HL-60/S4 (cell line): ENCODE data around the gene FAM13A.
"Not testable (repeated sequence)": the region's sequence is repeated elsewhere in the genome, so short reads cannot be mapped to it uniquely, and the experiment has no call there.

Experiments used
- in situ Hi-C: fragments of 300-500 bp; cut with MboI; formaldehyde crosslinking; loops from 2 replicates; pipeline ENCODE4 v1.14.3; 2022; ENCODE audit warnings: low sequenced_read_pairs

Gene FAM13A

GRCh38 chr4:88860586-88860985, 196.4 kb downstream of the FAM13A start:
- in situ Hi-C loops, result no loop called here

GRCh38 chr4:88859191-88859812, 197.7 kb downstream of the FAM13A start:
- in situ Hi-C loops, result no loop called here

- in situ Hi-C loops, result no loop called here
These were observed 198.2 kb downstream of the FAM13A start for GRCh38 chr4:88858752-88859151.

- in situ Hi-C loops, result no loop called here
These were observed 199.4 kb downstream of the FAM13A start for GRCh38 chr4:88857588-88857987.

- in situ Hi-C loops, result no loop called here
These were observed 202.5 kb downstream of the FAM13A start for GRCh38 chr4:88854481-88854880.

- in situ Hi-C loops, result not testable (repeated sequence)
These were observed 203.4 kb downstream of the FAM13A start for GRCh38 chr4:88853583-88853982.

GRCh38 chr4:88846206-88846790, 210.7 kb downstream of the FAM13A start:
- in situ Hi-C loops, result no loop called here

- in situ Hi-C loops, result no loop called here
These were observed 213.8 kb downstream of the FAM13A start for GRCh38 chr4:88843067-88843685.

GRCh38 chr4:88841635-88842034, 215.3 kb downstream of the FAM13A start:
- in situ Hi-C loops, result no loop called here

- in situ Hi-C loops, result no loop called here
These were observed 220.8 kb downstream of the FAM13A start for GRCh38 chr4:88836216-88836615.

- in situ Hi-C loops, result no loop called here
These were observed 226.0 kb downstream of the FAM13A start for GRCh38 chr4:88831031-88831430.

GRCh38 chr4:88830598-88830997, 226.4 kb downstream of the FAM13A start:
- in situ Hi-C loops, result no loop called here

- in situ Hi-C loops, result no loop called here
These were observed 228.0 kb downstream of the FAM13A start for GRCh38 chr4:88828842-88829571.

- in situ Hi-C loops, result no loop called here
These were observed 229.5 kb downstream of the FAM13A start for GRCh38 chr4:88827442-88827841.

GRCh38 chr4:88826771-88827170, 230.2 kb downstream of the FAM13A start:
- in situ Hi-C loops, result no loop called here

GRCh38 chr4:88825931-88826330, 231.1 kb downstream of the FAM13A start:
- in situ Hi-C loops, result no loop called here

- in situ Hi-C loops, result loop anchor here (25.0 kb wide), 1 partner anchor 286 kb away; no protein-coding TSS in a partner anchor
These were observed 233.7 kb downstream of the FAM13A start for GRCh38 chr4:88823058-88823919.

- in situ Hi-C loops, result loop anchor here (25.0 kb wide), 1 partner anchor 285 kb away; no protein-coding TSS in a partner anchor
These were observed 234.8 kb downstream of the FAM13A start for GRCh38 chr4:88822034-88822789.

- in situ Hi-C loops, result loop anchor here (25.0 kb wide), 1 partner anchor 284 kb away; no protein-coding TSS in a partner anchor
These were observed 235.5 kb downstream of the FAM13A start for GRCh38 chr4:88821522-88821921.
